GM19351 (cell line): Measurements from ENCODE around the gene RPS15.
"Not testable (repeated sequence)": the region's sequence is repeated elsewhere in the genome, so short reads cannot be mapped to it uniquely, and the experiment has no call there.

Source experiments
- ATAC-seq: cut with Tn5 transposase; IDR thresholded peaks from one replicate; pipeline ENCODE4 v1.9.1; 2021; ENCODE audit warnings: mild to moderate bottlenecking, moderate library complexity; ENCODE audit not compliant: unreplicated experiment

Gene RPS15

DNA sequence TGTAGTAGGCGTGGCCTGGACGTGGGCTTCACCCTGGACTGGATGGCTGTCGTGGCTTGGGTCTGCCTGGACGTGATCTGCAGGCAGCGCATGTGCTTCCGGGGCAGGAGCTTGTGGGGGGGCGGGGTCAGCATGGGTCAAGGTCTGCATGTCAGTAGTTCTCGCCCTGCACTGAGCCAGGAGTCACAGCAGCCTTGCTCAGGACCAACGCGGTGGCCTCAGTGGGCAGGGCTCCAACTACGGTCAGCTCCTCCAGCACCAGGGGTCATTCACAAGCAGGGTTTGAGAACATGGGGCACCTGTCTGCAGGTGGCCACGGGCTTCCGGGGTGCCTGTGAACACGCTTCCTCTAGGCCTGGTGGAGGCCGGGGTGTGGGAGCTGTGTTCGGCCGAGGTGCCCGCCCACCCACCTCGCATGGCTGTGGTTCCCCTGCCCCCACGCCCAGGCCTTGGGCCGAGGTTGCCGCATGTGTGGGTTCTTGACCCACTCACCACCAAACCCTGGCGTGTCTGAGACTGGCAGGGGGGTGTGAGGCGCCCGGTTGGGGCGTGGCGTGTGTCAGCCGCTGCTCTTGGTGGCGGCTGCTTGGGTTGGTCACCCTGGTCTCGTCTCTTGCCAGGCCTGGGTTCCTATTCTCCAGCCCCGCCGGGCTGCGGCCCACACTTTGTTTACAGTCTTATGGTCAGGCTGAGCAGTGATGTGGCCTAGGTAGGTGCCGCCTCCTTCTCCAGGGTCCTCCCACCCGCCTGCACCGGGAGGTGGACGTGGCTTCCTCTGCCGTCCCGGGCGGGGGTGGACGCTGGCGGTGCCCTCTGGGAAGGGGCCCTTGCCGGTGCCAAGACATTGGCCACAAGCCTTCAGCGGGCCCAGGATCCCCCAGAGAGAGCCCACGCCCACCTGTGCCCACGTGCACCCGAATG is 4.8 kb upstream of the RPS15 start:
- ATAC-seq, result no peak

DNA sequence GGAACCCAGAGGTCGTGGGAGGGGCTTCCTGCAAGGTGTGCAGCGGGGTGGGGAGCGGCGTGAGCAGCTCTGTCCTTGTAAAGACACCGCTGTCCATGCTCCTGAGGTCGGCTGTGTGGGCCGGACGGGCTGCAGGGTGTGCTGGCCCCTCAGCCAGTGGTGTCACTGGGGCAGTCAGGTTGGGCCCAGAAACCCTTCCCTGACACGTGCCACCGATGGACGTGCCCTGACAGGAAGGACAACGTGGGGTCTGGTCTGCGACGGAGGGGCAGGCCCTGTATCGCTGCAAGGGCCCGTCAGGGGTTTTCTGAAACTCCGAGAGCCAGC is 4.2 kb upstream of the RPS15 start:
- ATAC-seq, result no peak

DNA sequence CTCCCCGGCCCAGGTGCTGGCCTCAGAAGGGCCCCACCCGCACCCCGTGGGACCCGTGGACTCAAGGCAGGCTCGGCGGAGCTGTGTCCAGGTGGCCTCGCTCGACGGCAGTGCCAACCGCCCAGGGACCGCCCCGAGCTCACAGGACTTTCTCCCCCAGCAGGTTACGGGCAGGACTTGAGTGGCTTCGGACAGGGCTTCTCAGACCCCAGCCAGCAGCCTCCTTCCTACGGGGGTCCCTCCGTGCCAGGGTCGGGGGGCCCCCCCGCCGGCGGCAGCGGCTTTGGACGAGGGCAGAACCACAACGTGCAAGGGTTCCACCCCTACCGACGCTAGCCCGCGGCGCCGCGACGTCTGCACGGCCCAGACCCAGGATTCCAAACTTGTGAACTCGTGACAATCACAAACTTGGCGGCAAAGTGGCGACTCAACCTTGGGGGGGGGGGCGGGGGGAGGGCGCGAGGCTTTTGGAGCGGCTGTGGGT is 3.6 kb upstream of the RPS15 start:
- no peak for ATAC-seq

DNA sequence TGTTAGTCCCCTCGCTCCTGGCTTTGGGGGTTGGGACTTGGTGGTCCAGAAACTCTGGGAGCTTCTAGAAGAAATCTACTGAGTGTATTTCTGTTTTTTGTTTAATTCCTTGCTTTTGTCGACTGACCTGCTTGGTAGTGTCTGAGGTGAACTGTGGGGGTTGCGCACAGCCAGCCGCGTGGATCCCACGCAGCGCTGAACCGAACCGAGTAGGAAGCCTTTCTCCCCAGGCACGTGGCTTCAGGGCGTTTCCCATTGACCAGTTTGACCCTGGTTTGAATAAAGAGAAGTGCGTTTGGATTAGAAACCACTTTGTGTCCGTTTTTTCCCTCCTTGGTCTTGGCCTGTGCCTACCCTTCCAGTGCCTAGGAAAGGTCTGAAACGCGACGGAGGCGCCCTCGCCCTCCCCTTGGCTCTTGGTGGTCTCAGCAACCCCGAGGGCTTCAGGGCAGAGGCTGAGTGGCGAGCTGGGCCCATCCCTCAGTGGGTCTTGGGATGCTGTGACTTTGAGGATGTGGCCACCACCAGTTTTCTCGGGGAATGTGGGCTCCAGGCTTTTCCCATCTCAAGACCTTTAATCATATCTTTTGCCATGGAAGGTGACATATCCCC is 2.7 kb upstream of the RPS15 start:
- no peak for ATAC-seq

DNA sequence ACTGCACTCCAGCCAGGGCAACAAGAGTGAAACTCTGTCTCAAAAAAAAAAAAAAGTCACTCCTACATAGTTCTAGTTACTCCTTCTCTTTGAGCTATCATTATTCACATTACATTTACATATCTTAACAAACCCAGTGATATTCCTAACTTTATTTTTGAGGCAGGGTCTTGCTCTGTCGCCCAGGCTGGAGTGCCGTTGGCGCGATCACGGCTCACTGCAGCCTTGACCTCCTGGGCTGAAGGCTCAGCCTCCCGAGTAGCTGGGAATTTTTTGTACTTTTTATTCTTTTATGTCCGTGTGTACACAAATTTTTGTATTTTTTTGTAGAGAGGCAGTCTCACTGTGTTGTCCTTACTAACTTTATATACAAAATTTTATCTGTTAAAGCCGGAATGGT is 587 bp upstream of the RPS15 start:
- no peak for ATAC-seq

DNA sequence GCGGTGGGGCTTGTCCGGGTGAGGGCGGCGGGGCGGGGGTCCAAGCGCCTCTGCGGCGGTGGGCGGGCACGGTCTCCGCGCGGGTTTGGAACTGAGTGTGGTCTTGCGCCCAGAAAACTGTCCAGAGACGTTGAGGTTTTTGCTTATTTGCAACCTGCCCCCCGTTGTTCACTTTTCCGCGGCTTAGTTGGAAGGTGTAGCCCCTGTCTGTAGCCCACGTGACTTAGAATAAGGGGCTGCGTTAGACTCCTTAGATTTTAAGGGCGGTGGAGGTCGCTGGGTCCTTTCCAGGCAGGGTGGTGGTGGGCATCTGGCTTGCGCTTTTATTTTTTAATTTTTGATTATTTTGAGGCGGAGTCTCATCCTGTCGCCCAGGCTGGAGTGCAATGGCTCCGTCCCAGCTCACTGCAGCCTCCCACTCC is 748 bp downstream of the RPS15 start:
- no peak for ATAC-seq

DNA sequence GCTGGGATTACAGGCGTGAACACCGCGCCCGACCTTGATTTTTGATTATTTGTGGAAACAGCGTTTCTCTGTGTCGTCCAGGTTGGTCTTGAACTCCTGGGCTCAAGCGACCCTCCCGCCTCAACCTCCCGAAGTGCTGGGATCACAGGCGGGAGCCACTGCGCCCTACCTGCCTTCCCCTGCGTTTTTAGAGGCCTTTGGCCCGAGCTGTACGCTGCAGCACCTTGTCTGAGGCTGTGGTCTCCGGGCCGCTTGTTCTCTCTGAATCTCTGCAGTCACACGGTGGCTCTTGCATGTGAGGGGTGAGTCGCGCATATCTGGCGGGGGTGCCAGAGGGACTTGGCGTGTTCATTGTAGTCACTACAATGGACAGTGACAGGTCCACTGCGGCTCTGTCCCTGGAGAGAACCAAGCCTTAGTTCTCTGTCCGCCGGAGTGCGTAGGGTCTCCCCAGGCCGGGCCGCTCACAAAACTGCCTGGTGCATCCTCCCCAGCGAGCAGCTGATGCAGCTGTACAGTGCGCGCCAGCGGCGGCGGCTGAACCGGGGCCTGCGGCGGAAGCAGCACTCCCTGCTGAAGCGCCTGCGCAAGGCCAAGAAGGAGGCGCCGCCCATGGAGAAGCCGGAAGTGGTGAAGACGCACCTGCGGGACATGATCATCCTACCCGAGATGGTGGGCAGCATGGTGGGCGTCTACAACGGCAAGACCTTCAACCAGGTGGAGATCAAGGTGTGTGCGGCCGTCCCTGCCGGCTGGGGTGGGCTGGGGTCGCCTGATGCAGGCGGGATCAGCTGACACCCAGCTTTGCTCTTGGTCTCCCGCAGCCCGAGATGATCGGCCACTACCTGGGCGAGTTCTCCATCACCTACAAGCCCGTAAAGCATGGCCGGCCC is 1.6 kb downstream of the RPS15 start:
- not testable (repeated sequence) for ATAC-seq

DNA sequence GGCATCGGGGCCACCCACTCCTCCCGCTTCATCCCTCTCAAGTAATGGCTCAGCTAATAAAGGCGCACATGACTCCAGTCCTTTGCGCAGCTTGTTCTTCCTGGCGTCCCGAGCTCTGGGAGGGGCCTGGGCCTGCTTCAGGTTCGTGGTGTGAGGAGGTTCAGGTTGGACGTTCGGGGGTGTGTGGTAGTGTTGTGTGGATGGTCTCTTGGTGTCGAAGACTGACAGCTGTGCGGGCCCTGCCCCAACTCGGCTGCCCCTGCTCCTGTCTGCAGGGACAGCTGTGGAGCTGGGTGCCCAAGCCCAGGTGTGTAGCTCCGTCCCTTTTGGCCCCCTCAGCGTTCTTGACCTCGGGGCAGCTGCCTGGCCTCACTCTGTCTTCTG is 2.2 kb downstream of the RPS15 start:
- ATAC-seq, result no peak

DNA sequence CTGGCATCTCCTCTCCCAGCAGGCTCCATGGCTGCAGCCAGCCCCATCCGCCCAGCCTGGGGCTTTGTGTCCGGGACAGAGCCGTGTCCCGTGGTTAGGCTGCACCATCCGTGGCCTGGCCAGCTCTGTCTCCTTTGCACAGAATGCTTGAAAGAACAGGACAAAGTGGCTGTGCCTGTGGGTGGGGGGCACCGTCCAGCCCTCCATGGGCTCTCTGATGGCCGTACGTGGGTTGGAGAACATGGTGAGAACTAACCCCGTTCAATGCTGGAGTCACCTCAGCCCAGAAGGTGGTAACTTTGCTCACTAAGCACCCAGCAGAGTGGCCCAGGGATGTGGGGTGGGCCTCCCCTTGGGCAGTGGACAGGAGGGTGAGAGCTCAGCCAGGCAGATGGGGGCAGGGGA is 2.8 kb downstream of the RPS15 start:
- ATAC-seq, result no peak

DNA sequence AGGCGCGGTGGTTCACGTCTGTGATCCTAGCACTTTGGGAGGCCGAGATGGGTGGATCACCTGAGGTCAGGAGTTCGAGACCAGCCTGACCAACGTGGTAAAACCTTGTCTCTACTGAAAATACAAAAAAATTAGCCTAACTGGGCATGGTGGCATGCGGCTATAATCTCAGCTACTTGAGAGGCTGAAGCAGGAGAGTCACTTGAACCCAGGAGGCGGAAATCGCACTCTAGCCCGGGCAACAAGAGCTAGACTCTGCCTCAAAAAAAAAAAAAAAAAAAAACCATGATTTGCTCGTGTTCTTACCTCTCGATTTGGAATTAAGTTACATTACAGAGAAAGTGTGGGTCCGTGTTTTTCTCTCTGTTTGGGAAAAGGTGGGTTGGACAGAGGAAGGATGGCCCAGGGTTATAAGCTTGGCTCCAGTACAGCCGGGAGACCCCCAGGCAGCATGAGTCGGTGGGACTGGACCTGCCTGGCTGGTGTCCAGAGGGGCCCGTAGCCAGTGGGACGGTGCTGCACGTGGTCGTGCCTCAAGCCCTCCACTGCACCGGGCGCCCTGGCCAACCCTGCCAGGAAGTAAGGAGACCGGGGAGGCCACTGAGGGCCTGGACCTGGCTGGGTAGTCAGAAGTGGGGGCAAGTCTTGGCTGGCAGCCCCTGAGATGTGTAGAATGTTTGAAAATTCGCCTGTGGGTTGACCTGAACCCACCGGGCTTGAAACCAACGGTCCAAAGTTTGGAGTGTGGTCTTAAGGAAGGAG is 3.7 kb downstream of the RPS15 start:
- ATAC-seq, result no peak

DNA sequence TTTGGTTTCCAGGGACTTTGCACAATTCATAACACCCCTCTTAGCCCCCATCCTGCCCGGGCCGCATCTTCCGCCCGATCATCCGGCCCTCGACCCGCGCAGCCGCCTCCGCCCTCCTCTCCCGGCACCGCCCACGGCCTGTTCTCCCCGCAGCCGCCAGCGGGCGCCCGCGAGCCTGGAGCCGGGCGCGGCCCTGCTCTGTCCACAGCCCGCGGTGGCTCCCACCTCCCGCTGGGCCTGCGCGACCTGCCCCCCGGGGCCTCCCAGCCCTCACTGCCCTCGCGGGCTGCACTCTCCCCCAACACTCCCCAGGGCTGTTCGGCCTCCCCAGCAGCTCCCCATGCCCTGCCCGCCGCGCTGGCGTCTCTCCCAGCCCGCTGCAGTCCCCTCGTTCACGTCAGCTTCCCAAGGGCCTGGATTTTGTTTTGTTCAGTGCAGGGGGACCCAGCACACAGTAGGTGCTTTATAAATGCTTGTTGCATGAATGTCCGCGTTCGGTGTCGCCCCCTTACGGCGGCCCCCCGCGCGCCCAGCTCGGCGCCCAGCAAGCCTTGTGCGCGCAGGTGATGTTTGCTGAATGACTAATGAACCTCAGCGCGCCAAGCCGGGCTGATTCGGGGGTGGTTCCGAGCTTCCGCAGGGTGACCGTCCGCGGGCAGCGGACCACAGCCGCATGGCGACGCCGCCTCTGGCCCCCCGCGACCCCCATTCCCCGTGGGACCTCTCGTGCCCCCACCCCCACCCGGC is 7.2 kb downstream of the RPS15 start:
- ATAC-seq, result no peak

DNA sequence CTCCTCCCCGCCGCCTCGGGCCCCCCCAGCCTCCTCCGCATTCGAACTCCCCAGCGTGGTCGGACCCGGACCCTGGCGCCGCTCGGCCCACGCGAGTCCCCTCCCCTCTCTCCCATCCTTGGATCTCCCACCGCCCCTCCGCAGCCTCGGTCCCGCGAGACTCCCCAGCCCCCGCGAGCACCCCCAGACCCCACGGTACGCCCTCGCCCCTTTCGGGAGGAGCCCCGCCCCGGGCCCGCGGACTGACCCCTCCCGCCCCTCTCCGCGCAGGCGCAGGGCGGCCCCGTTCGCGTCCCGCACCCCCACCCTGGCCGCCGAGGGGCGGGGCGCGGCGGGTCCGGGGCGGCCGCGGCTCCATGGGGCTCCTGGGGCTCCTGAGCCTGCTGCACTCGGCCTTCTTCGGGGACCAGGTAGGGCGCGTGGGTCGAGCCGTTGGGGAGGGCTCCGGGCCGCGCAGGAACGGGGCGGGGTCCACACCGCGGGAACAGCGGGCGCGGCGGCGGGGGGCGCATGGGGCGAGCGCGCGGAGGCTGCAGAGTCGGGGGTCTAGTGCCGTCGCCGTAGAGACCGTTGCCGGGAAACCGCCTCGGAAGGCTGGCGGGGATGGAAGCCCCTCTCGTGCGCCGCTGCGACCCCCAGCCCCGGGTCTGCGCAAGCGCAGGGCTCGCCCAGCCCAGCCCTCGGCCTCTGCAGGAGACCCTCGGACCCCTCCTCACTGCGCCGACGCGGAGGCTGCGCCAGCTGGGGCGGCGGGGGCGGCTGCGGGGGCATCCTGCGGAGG is 7.9 kb downstream of the RPS15 start:
- no peak for ATAC-seq

DNA sequence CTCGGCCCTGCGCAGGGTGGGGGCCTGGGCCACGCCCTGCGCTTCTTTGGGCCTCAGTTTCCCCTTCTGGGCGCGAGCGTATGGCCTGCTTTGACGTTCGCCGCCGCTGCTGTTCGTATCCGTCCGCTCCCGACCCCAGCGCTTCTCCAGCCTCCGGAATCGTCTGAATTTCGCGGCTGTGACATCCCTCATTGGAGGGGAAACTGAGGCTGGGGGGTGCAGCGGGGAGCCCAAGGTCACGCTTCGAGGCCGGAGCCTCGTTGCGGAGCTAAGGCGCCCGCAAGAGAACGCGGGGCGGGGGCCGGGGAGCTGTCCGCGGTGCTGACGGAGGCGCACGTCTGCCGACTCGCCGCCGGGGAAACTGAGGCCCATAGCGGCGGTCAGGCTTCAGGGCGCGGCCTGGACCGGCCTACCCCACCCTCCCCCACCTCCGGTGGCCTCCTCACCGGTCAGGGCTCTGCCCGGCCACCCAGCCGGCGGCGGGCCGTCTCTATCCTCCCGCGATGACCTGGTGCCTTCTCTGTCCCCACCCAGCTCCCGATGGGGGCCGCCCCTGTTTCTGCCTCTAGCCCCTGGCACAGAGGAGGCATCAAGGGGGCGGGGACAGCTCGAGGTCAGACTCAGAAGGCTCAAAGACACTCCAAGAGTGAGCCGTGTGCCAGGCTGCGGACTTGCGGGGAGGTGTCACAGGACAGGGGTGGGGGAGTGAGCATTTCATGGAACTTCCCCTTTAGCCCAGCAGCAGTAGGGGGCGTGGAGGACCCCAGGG is 8.7 kb downstream of the RPS15 start:
- ATAC-seq, result no peak

DNA sequence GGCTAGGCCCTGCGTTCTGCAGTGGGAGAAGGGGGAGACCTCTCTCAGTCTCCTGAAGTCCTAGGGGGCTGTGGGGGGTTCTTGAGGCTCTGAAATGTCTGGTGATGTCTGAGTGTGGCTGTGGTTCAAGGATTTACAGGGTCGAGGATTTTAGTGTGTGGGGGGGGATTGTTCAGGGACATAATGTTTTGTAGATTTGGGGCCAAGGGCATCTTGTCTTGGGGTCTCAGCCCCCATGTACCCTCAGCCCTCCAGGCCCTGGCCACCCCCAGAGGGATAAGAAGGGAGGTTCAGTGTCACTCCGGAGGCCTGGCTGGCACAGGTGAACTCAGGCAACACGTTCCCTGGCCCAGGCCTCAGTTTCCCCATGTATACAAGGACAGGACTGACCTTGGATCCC is 9.3 kb downstream of the RPS15 start:
- ATAC-seq, result no peak

DNA sequence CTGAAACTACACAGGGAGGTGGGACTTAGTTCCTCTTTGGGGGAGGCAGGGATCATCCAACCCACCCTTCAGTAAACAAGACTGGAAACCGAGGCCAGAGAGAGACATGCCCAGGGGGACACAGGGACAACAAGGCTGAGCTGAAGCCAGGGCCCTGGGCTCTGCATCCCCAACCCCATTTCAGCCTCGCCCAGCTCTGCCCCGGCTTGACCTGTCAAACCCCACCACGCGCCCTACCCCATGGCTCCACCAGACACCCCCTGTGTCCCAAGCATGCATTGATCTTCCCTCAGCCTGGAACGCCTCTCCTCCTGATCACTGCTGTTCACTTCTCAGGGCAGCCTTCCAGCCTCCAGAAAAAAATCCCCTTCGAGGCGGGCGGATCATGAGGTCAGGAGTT is 9.7 kb downstream of the RPS15 start:
- no peak for ATAC-seq

DNA sequence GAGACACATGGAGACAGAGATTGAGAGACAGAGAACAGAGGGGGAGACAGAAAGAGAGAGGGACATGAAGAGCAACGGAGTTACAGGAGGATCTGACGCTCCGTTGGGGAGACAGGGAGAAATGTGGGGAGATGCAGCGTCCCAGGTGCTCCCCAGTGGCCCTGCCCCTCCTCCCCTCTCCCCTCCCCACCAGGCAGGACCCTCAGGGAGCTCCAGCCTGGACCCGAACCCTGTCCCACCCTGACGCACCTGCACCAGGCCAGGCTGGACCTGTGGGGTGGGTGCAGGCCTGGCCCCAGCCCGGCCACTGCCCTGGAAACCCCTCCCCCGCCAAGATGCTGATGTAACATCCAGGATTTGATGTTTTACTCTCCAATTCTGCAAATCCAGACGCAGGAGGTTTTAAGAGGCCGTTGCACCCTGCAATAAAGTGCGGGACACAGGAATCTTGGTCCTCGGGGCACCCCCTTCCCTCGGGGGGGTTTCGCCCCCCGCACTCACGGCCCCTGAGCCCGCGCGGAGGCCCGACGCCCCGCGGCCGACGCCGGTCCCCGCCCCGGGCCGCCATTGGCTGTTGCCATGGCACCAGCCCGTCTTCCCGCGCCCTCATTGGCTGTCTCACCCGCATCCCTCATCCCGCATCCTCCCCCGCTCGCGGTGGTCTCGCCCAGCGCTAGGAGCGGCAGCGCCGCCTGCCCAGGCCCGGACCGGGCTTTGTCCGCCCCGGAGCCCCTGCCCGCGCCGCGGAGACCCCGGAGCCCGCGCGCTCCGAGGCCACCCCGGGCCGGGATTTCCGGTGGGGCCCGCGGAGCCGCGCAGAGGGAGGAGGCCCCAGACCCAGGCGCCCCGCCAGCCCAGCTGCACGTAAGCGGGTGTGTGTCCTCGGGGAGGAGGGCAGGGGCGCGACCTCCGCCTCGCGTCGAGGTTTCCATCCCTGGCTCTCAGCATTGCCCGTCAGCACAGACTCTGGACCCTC is 11.6 kb downstream of the RPS15 start, which contains the start of gene APC2:
APC2 (plus strand) TSS at position 655 of the 976 bp plus-strand sequence. CDS start 2,881 bp downstream, outside the sequence.
- no peak for ATAC-seq
